ENCODE results near the gene EVI5.

The EVI5 gene

GRCh38 chr1:92519043-92519442 is 265.9 kb downstream of the EVI5 start:
- no peak for DNase-seq (ENCODE audit: low read depth)

GRCh38 chr1:92516574-92516973 is 268.3 kb downstream of the EVI5 start:
- DNase-seq (ENCODE audit: low read depth) = no peak

- no peak for DNase-seq (ENCODE audit: low read depth)
Measured at GRCh38 chr1:92515796-92516201, 269.1 kb downstream of the EVI5 start.

- DNase-seq (ENCODE audit: low read depth) = no peak
Measured at GRCh38 chr1:92511541-92511940, 273.4 kb downstream of the EVI5 start.

GRCh38 chr1:92509619-92510018 is 275.3 kb downstream of the EVI5 start:
- DNase-seq (ENCODE audit: low read depth) = no peak

GRCh38 chr1:92505015-92505692 is 279.8 kb downstream of the EVI5 start:
- no peak for DNase-seq (ENCODE audit: low read depth)

GRCh38 chr1:92504291-92505014 is 280.5 kb downstream of the EVI5 start:
- no peak for DNase-seq (ENCODE audit: low read depth)

- peak; percentile 50 for DNase-seq (ENCODE audit: low read depth)
Measured at GRCh38 chr1:92503926-92504285, 281.0 kb downstream of the EVI5 start.

- no peak for DNase-seq (ENCODE audit: low read depth)
Measured at GRCh38 chr1:92503043-92503925, 281.6 kb downstream of the EVI5 start.

GRCh38 chr1:92502247-92502646 is 282.7 kb downstream of the EVI5 start:
- DNase-seq (ENCODE audit: low read depth) = peak; percentile 78

GRCh38 chr1:92500552-92500951 is 284.4 kb downstream of the EVI5 start:
- no peak for DNase-seq (ENCODE audit: low read depth)

GRCh38 chr1:92495392-92496063 is 289.4 kb downstream of the EVI5 start:
- no peak for DNase-seq (ENCODE audit: low read depth)

- no peak for DNase-seq (ENCODE audit: low read depth)
Measured at GRCh38 chr1:92494485-92495141, 290.3 kb downstream of the EVI5 start.

GRCh38 chr1:92493139-92493538 is 291.8 kb downstream of the EVI5 start:
- DNase-seq (ENCODE audit: low read depth) = no peak

GRCh38 chr1:92488832-92489231 is 296.1 kb downstream of the EVI5 start:
- peak; percentile 79 for DNase-seq (ENCODE audit: low read depth)

- DNase-seq (ENCODE audit: low read depth) = no peak
Measured at GRCh38 chr1:92488416-92488815, 296.5 kb downstream of the EVI5 start.

GRCh38 chr1:92487078-92487605 is 297.8 kb downstream of the EVI5 start:
- DNase-seq (ENCODE audit: low read depth) = no peak

- no peak for DNase-seq (ENCODE audit: low read depth)
Measured at GRCh38 chr1:92486251-92487077, 298.4 kb downstream of the EVI5 start, which contains the start of gene GFI1. Gene GFI1, minus strand, starts transcription at chr1:92486925. Its CDS starts 3,438 bp downstream, at chr1:92483487.

GRCh38 chr1:92485381-92486250 is 299.3 kb downstream of the EVI5 start:
- peak; percentile 33 for DNase-seq (ENCODE audit: low read depth)

All from iris pigment epithelial cell (primary cell).